GM06990 (cell line): ENCODE measurements around the gene EMILIN2.

Source experiments
- DNase-seq: peaks from one replicate; pipeline ENCODE4 v3.0.0-alpha.2; 2011; ENCODE audit not compliant: insufficient read length; ENCODE audit errors: extremely low read depth
- H3K27me3 ChIP-seq: replicated peaks from 2 replicates; pipeline ENCODE4 v1.6.0; 2011; ENCODE audit warnings: low read length; ENCODE audit not compliant: control insufficient read depth, insufficient read depth
- H3K36me3 ChIP-seq: 2 replicates; pipeline ENCODE4 v1.5.1; 2011; ENCODE audit warnings: low read length; ENCODE audit not compliant: control insufficient read depth, insufficient read depth
- H3K4me3 ChIP-seq: replicated peaks from 2 replicates; pipeline ENCODE4 v1.5.1; 2011; ENCODE audit warnings: low read depth, mild to moderate bottlenecking, control low read depth, low read length
- TF ChIP-seq, protein P1 (sequence below): IDR thresholded peaks from 2 replicates; pipeline ENCODE4 v1.5.1; 2011; ENCODE audit warnings: low read length, control low read depth, mild to moderate bottlenecking, inconsistent platforms; ENCODE audit not compliant: insufficient read depth, poor library complexity, severe bottlenecking

Gene EMILIN2

DNA sequence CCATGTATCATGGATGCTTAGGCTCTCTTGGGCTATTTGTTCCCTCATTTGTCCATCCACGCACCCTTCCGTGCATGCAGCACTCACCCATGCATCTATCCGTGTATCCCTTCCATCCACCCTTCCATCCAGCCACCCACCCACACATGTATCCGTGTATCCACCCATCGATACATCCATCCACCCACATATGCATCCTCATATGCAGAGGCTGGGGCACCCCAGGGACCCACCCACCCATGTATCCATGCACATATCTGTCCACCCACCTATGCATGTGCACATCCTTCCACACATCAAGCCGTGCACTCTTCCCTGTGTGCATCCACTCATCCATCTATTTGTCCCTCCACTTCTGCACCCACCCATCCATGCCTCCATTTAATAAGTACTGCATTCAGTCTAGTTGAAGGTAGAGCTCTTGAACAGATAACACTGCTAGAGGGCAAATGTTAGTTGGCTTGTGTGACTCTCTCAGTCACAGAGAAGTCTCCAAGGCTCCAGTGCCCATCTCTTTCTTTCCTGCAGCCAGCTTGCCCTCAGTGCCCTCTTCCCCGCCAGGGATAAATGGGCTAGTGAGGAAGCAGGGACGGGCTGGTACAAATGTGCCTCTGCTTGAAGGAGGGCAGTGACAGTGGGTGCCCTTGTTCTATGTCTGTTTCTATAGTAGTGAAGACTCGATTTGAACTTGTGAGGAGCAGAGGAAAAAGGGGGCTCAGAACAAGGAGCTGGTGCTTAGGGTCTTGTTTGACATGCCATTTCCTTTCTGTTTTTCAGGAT is 61.5 kb downstream of the EMILIN2 start:
- H3K36me3 ChIP-seq: peaks cover 8% of the 10 kb centered on the region
- TF ChIP-seq, protein P1, sequence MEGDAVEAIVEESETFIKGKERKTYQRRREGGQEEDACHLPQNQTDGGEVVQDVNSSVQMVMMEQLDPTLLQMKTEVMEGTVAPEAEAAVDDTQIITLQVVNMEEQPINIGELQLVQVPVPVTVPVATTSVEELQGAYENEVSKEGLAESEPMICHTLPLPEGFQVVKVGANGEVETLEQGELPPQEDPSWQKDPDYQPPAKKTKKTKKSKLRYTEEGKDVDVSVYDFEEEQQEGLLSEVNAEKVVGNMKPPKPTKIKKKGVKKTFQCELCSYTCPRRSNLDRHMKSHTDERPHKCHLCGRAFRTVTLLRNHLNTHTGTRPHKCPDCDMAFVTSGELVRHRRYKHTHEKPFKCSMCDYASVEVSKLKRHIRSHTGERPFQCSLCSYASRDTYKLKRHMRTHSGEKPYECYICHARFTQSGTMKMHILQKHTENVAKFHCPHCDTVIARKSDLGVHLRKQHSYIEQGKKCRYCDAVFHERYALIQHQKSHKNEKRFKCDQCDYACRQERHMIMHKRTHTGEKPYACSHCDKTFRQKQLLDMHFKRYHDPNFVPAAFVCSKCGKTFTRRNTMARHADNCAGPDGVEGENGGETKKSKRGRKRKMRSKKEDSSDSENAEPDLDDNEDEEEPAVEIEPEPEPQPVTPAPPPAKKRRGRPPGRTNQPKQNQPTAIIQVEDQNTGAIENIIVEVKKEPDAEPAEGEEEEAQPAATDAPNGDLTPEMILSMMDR: no peak
- H3K4me3 ChIP-seq: no peak overlapping the region
- DNase-seq: no peak
- no peaks in the 10 kb centered on the region for H3K27me3 ChIP-seq

- TF ChIP-seq, protein P1: no peak
- no peaks in the 10 kb centered on the region for H3K27me3 ChIP-seq
- DNase-seq: no peak
- no peak overlapping the region for H3K4me3 ChIP-seq
- peaks cover 8% of the 10 kb centered on the region for H3K36me3 ChIP-seq
Observed at GRCh38 chr18:2908946-2909335, 62.1 kb downstream of the EMILIN2 start.

- DNase-seq: no peak
- Histone ChIP-seq H3K4me3 (no peak overlapping the region), H3K27me3 (no peaks in the 10 kb centered on the region), H3K36me3 (peaks cover 12% of the 10 kb centered on the region)
- TF ChIP-seq, protein P1: no peak
Observed at GRCh38 chr18:2909431-2910140, 62.8 kb downstream of the EMILIN2 start.

DNA sequence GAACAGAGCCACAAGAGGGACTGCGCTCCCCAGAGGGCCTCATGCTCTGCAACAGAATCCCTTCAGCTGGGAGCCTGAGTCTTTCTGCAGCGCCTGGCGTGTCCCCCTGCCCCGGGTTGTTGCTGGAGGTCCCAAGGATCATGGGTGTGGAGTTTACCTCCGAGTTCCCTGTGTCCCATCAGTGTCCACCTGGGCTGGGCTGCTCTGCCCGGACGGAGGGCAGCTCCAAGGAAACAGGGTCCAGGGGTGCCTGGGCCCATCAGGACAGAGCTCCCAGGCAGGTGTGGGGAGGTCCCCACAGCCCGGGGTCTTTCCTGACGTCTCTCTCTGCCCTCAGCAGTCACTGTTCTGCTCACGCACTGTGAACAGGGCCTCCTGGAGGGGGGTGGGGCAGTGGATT is 63.5 kb downstream of the EMILIN2 start:
- no peak for DNase-seq
- no peaks in the 10 kb centered on the region for H3K27me3 ChIP-seq
- TF ChIP-seq, protein P1: no peak
- H3K4me3 ChIP-seq: no peak overlapping the region
- peaks cover 12% of the 10 kb centered on the region for H3K36me3 ChIP-seq

- no peak for DNase-seq
- TF ChIP-seq, protein P1: no peak
Observed at GRCh38 chr18:2910751-2911425, 64.1 kb downstream of the EMILIN2 start.

More at GRCh38 chr18:2910751-2911425, 64.1 kb downstream of the EMILIN2 start:
- H3K27me3 ChIP-seq: no peaks in the 10 kb centered on the region
- no peak overlapping the region for H3K4me3 ChIP-seq
- H3K36me3 ChIP-seq: peaks cover 12% of the 10 kb centered on the region
